ENCODE data around the gene BAIAP2. TPM values are rescaled to one million over a fixed set of nuclear protein-coding genes. Genes with fewer than 3 reads are reported as not detected.

The BAIAP2 gene
- total and polyA plus RNA-seq, 2 of the 13 experiments (the other 11 are each of a cell fraction or from before 2014, with no cell fraction given) = 22.5 to 24.0 TPM

DNA sequence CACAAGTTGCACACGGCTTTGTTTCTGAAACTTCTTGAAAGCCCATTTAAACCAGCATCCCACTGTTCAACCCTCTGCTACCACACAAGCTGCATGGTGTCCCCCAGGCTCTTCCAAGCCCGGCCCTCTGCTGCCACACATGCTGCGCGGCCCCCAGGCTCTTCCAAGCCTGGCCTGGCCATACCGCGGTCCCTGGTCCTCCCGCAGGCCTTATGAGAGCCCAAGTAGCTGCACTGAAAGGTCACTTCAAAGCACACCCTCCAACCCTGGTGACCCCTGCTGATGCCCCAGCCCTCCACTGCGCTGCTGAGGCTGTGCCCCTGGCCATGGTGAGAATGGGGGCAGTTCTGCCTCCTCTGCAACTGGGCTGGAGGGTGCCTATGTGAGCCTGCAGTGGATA, 104.5 kb downstream of the BAIAP2 start:
- H3K27ac ChIP-seq (ENCODE audit: extremely low read length, insufficient read depth, low read length) = no peak overlapping the region
- no peaks in the 10 kb centered on the region for H4K20me1 ChIP-seq (ENCODE audit: insufficient read depth, low read length)
- H3K27me3 ChIP-seq (ENCODE audit: control insufficient read depth in 1 of 2, insufficient read depth in 2 of 2, low read length in 2 of 2) = no peaks in the 10 kb centered on the region
- FAIRE-seq = no peak
- H3K9me3 ChIP-seq (ENCODE audit: low read length) = no peaks in the 10 kb centered on the region
- no peaks in the 10 kb centered on the region for H3K36me3 ChIP-seq (replicated peaks in 1 of 2; ENCODE audit: control insufficient read depth in 1 of 2, insufficient read depth in 2 of 2, low read length in 2 of 2)
- intact Hi-C loops (cut with micrococcal nuclease; ENCODE audit: unreplicated experiment) = no loop called here
- POLR2A ChIA-PET = no interaction called here
- in situ Hi-C loops (cut with HindIII; ENCODE audit: extremely low pct_ligation_motif_present, low pct_unique_long_range_greater_than_20kb) = no loop called here
- BruUV-seq (replicated peaks) = no TSS peak
- WGBS (ENCODE audit: low lambda C conversion rate) = 45% methylated on average over 6 of the region's 8 CpGs
- CTCF ChIA-PET (ENCODE audit: low intra/inter-chr PET ratio, low total read pairs) = no interaction called here
- no peaks in the 10 kb centered on the region for H3K79me2 ChIP-seq (ENCODE audit: insufficient read depth, low read length)
- no peak for ATAC-seq
- no peak overlapping the region for H3K9ac ChIP-seq (ENCODE audit: insufficient read depth, low read depth, low read length)
- no peak overlapping the region for H2AFZ ChIP-seq (ENCODE audit: low read length)
- no peak for TF ChIP-seq ZNF567 (CRISPR knock-in tag; IDR thresholded peaks at IDR 0.05; ENCODE audit: borderline replicate concordance)
- TF ChIP-seq ZNF768 (CRISPR knock-in tag; IDR thresholded peaks at IDR 0.05) = 0 out of 2 replicates have a peak, but pooled peaks have one; percentile 10
- peak; percentile 58 for TF ChIP-seq AGO2 (optimal IDR thresholded peaks at IDR 0.05; ENCODE audit: low read depth, low read length)
- TF ChIP-seq, protein P1, sequence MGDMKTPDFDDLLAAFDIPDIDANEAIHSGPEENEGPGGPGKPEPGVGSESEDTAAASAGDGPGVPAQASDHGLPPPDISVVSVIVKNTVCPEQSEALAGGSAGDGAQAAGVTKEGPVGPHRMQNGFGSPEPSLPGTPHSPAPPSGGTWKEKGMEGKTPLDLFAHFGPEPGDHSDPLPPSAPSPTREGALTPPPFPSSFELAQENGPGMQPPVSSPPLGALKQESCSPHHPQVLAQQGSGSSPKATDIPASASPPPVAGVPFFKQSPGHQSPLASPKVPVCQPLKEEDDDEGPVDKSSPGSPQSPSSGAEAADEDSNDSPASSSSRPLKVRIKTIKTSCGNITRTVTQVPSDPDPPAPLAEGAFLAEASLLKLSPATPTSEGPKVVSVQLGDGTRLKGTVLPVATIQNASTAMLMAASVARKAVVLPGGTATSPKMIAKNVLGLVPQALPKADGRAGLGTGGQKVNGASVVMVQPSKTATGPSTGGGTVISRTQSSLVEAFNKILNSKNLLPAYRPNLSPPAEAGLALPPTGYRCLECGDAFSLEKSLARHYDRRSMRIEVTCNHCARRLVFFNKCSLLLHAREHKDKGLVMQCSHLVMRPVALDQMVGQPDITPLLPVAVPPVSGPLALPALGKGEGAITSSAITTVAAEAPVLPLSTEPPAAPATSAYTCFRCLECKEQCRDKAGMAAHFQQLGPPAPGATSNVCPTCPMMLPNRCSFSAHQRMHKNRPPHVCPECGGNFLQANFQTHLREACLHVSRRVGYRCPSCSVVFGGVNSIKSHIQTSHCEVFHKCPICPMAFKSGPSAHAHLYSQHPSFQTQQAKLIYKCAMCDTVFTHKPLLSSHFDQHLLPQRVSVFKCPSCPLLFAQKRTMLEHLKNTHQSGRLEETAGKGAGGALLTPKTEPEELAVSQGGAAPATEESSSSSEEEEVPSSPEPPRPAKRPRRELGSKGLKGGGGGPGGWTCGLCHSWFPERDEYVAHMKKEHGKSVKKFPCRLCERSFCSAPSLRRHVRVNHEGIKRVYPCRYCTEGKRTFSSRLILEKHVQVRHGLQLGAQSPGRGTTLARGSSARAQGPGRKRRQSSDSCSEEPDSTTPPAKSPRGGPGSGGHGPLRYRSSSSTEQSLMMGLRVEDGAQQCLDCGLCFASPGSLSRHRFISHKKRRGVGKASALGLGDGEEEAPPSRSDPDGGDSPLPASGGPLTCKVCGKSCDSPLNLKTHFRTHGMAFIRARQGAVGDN (CRISPR knock-in tag; IDR thresholded peaks at IDR 0.05) = 0 out of 2 replicates have a peak, but pooled peaks have one; percentile 12
- H3K4me3 ChIP-seq (replicated peaks in 1 of 3; ENCODE audit: insufficient read depth in 1 of 3, low read depth in 2 of 3, low read length in 3 of 3) = no peak overlapping the region
- DNase-seq (ENCODE audit: low spot score) = no peak
- H3K4me2 ChIP-seq (ENCODE audit: low read depth, low read length) = no peak overlapping the region
- H3K4me1 ChIP-seq (ENCODE audit: insufficient read depth, low read length) = peaks cover 35% of the 10 kb centered on the region
